H1 (cell line): ENCODE results near the gene TMEM258. TPM values are rescaled to one million over a fixed set of nuclear protein-coding genes. Genes with fewer than 3 reads are reported as not detected.
A peak's percentile ranks its signal among the peaks of the same experiment; 100 is the strongest.

Experiments
- CTCF ChIA-PET: fragments of 300-600 bp; sonication (Branson Sonifier 250); formaldehyde crosslinking; loops from one replicate; lab custom pipeline; 2021; ENCODE audit not compliant: partially characterized antibody; lab: Charles Lee
- POLR2A ChIA-PET: fragments of 300-600 bp; sonication (Branson Sonifier 250); formaldehyde crosslinking; loops from one replicate; lab custom pipeline; 2021; ENCODE audit warnings: inconsistent platforms; ENCODE audit not compliant: partially characterized antibody; lab: Charles Lee
- DNase-seq, 2 experiments: peaks; one replicate each; pipeline versions ENCODE4 v3.0.0 to v3.0.0-alpha.2; 2010 to 2022; ENCODE audit warnings: low spot score in 2 of 2, low read depth in 1 of 2, mixed read lengths in 1 of 2
- FAIRE-seq: peaks from 2 replicates; lab custom pipeline; 2011; peaks lifted over from hg19 to GRCh38; lab: Jason Lieb, UNC
- H2AFZ ChIP-seq: 2 replicates; pipeline ENCODE4 v1.8.1; 2012; ENCODE audit warnings: low read length, inconsistent platforms
- H2AK5ac ChIP-seq: 2 replicates; pipeline ENCODE4 v1.6.1; 2013; ENCODE audit warnings: low read depth, low read length
- H2BK120ac ChIP-seq: replicated peaks from 2 replicates; pipeline ENCODE3; 2013; ENCODE audit warnings: low read depth, low read length, inconsistent platforms
- H2BK12ac ChIP-seq: 2 replicates; pipeline ENCODE4 v1.6.1; 2013; ENCODE audit warnings: low read depth, low read length
- H2BK15ac ChIP-seq: 2 replicates; pipeline ENCODE4 v1.6.1; 2013; ENCODE audit warnings: low read length
- H2BK20ac ChIP-seq: 2 replicates; pipeline ENCODE4 v1.6.1; 2013; ENCODE audit warnings: low read length
- H2BK5ac ChIP-seq: 2 replicates; pipeline ENCODE4 v1.6.1; 2013; ENCODE audit warnings: low read depth, low read length
- H3K14ac ChIP-seq: 2 replicates; pipeline ENCODE4 v1.6.1; 2013; ENCODE audit warnings: inconsistent platforms; ENCODE audit not compliant: insufficient read length
- H3K18ac ChIP-seq: 2 replicates; pipeline ENCODE4 v1.6.1; 2013; ENCODE audit warnings: low read length; ENCODE audit errors: extremely low read depth
- H3K23ac ChIP-seq: 2 replicates; pipeline ENCODE4 v1.6.1; 2013; ENCODE audit warnings: inconsistent platforms; ENCODE audit not compliant: insufficient read length
- H3K23me2 ChIP-seq: 2 replicates; pipeline ENCODE4 v1.6.1; 2013; ENCODE audit warnings: low read depth, low read length
- H3K27ac ChIP-seq: 2 replicates; pipeline ENCODE4 v1.6.1; 2011; ENCODE audit warnings: low read depth, low read length, inconsistent platforms
- H3K27me3 ChIP-seq, 4 experiments: replicated peaks in 1 of 4; 1 replicate in 1 of 4; 2 replicates in 3 of 4; pipeline versions ENCODE4 v1.6.1 to v1.8.1; 2011 to 2013; ENCODE audit warnings: low read length in 3 of 4, mild to moderate bottlenecking in 3 of 4, inconsistent platforms in 2 of 4, mixed read lengths in 2 of 4, moderate library complexity in 1 of 4; ENCODE audit not compliant: control insufficient read depth in 3 of 4, insufficient read depth in 3 of 4; ENCODE audit errors: extremely low read depth in 1 of 4
- H3K36me3 ChIP-seq, 4 experiments: 2 replicates each; pipeline versions ENCODE4 v1.6.1 to v1.8.1; 2011 to 2013; ENCODE audit warnings: mild to moderate bottlenecking in 4 of 4, low read length in 3 of 4, moderate library complexity in 2 of 4, control low read depth in 1 of 4, inconsistent platforms in 1 of 4; ENCODE audit not compliant: insufficient read depth in 4 of 4, control insufficient read depth in 2 of 4
- H3K4ac ChIP-seq: replicated peaks from 2 replicates; pipeline ENCODE3; 2013; ENCODE audit warnings: low read length, low read depth, mixed read lengths, inconsistent platforms; ENCODE audit not compliant: insufficient read length
- H3K4me1 ChIP-seq, 4 experiments: replicated peaks in 1 of 4; 1 replicate in 1 of 4; 2 replicates in 3 of 4; pipeline versions ENCODE4 v1.6.1 to v1.8.1; 2011 to 2013; ENCODE audit warnings: low read length in 3 of 4, inconsistent platforms in 2 of 4, mixed read lengths in 1 of 4; ENCODE audit not compliant: insufficient read depth in 4 of 4, control insufficient read depth in 3 of 4
- H3K4me2 ChIP-seq, 2 experiments: 2 replicates each; pipeline versions ENCODE4 v1.6.1 to v1.8.1; 2011 to 2013; ENCODE audit warnings: low read depth in 2 of 2, low read length in 2 of 2, control low read depth in 1 of 2, inconsistent platforms in 1 of 2, mild to moderate bottlenecking in 1 of 2; ENCODE audit not compliant: insufficient read depth in 1 of 2
- H3K4me3 ChIP-seq, 4 experiments: fragments of 200-600, 300-600 bp in 1 of 4; sonication (generic), shearing (Covaris generic), sonication (Bioruptor Twin) in 1 of 4; 2 replicates each; pipeline versions ENCODE4 v1.5.1 to v1.8.1; 2011 to 2016; ENCODE audit warnings: low read length in 4 of 4, low read depth in 3 of 4, control low read depth in 2 of 4, inconsistent platforms in 2 of 4, mild to moderate bottlenecking in 2 of 4, mixed read lengths in 1 of 4, moderate library complexity in 1 of 4; ENCODE audit not compliant: insufficient read depth in 2 of 4; ENCODE audit errors: extremely low read depth in 1 of 4
- H3K56ac ChIP-seq: replicated peaks from 2 replicates; pipeline ENCODE3; 2013; ENCODE audit warnings: low read depth, mild to moderate bottlenecking, mixed read lengths, low read length, inconsistent platforms; ENCODE audit not compliant: insufficient read length
- H3K79me1 ChIP-seq: 2 replicates; pipeline ENCODE4 v1.6.1; 2013; ENCODE audit warnings: low read depth, low read length, control low read depth
- H3K79me2 ChIP-seq, 2 experiments: 2 replicates each; pipeline versions ENCODE4 v1.6.1 to v1.8.1; 2012 to 2013; ENCODE audit warnings: low read length in 2 of 2, mild to moderate bottlenecking in 2 of 2, inconsistent platforms in 1 of 2; ENCODE audit not compliant: insufficient read depth in 2 of 2, control insufficient read depth in 1 of 2
- H3K9ac ChIP-seq, 4 experiments: replicated peaks in 1 of 4; 1 replicate in 1 of 4; 2 replicates in 3 of 4; pipeline versions ENCODE4 v1.6.1 to v1.8.1; 2011 to 2013; ENCODE audit warnings: low read depth in 3 of 4, low read length in 3 of 4, control low read depth in 2 of 4, mild to moderate bottlenecking in 2 of 4, moderate library complexity in 2 of 4, inconsistent platforms in 1 of 4; ENCODE audit errors: extremely low read depth in 1 of 4
- H3K9me3 ChIP-seq, 2 experiments: 2 replicates each; pipeline versions ENCODE4 v1.6.1 to v1.8.1; 2012 to 2013; ENCODE audit warnings: mild to moderate bottlenecking in 2 of 2, moderate library complexity in 2 of 2, control low read depth in 1 of 2, inconsistent platforms in 1 of 2, low read depth in 1 of 2, low read length in 1 of 2, mixed read lengths in 1 of 2; ENCODE audit not compliant: insufficient read depth in 2 of 2
- H4K20me1 ChIP-seq, 2 experiments: replicated peaks in 1 of 2; 2 replicates each; pipeline versions ENCODE3 to v1.8.1; 2011 to 2013; ENCODE audit warnings: inconsistent platforms in 2 of 2, low read length in 2 of 2, mild to moderate bottlenecking in 1 of 2; ENCODE audit not compliant: insufficient read depth in 2 of 2, control insufficient read depth in 1 of 2
- H4K5ac ChIP-seq: 2 replicates; pipeline ENCODE4 v1.6.1; 2013; ENCODE audit warnings: low read length, low read depth, mixed read lengths, inconsistent platforms; ENCODE audit not compliant: insufficient read length
- H4K8ac ChIP-seq: 2 replicates; pipeline ENCODE4 v1.8.0; 2013; ENCODE audit warnings: mild to moderate bottlenecking, moderate library complexity, low read length, inconsistent platforms; ENCODE audit not compliant: insufficient read depth; ENCODE audit errors: extremely low read depth
- H4K91ac ChIP-seq: replicated peaks from 2 replicates; pipeline ENCODE3; 2013; ENCODE audit warnings: low read length, mixed read lengths, inconsistent platforms; ENCODE audit not compliant: insufficient read length
- ATF2 ChIP-seq: IDR thresholded peaks from 2 replicates; pipeline ENCODE4 v1.6.1; 2012; ENCODE audit warnings: low read length, inconsistent platforms
- BCL11A ChIP-seq, 2 experiments: IDR thresholded peaks; one replicate each; pipeline ENCODE4 v1.6.1; 2011; ENCODE audit warnings: low read depth in 2 of 2, low read length in 2 of 2, mild to moderate bottlenecking in 2 of 2
- FOSL1 ChIP-seq: IDR thresholded peaks from 2 replicates; pipeline ENCODE4 v1.6.1; 2011; ENCODE audit warnings: mild to moderate bottlenecking, low read depth, low read length, moderate library complexity; ENCODE audit not compliant: insufficient read depth
- HDAC2 ChIP-seq, 2 experiments: fragments of 300-600 bp in 1 of 2; sonication (generic) in 1 of 2; IDR thresholded peaks; 2 replicates each; pipeline ENCODE4 v1.6.1; 2011 to 2012; ENCODE audit warnings: low read depth in 2 of 2, low read length in 2 of 2, mild to moderate bottlenecking in 2 of 2, moderate library complexity in 2 of 2, borderline replicate concordance in 1 of 2, inconsistent platforms in 1 of 2
- JUN ChIP-seq: IDR thresholded peaks from 2 replicates; pipeline ENCODE4 v1.6.1; 2011; ENCODE audit warnings: low read depth, mild to moderate bottlenecking, improper control_type of control experiment, low read length
- KDM4A ChIP-seq: IDR thresholded peaks from one replicate; pipeline ENCODE4 v1.7.1; 2012; ENCODE audit warnings: low read depth, mild to moderate bottlenecking, moderate library complexity, low read length, inconsistent platforms; ENCODE audit not compliant: severe bottlenecking
- POLR2AphosphoS5 ChIP-seq: IDR thresholded peaks from 2 replicates; pipeline ENCODE4 v1.6.1; 2011; ENCODE audit warnings: low read depth, low read length
- POU5F1 ChIP-seq: IDR thresholded peaks from 2 replicates; pipeline ENCODE4 v1.6.1; 2011; ENCODE audit warnings: low read depth, mild to moderate bottlenecking, low read length, moderate library complexity
- RXRA ChIP-seq: IDR thresholded peaks from 2 replicates; pipeline ENCODE4 v1.6.1; 2011; ENCODE audit warnings: low read depth, mild to moderate bottlenecking, low read length, moderate library complexity; ENCODE audit not compliant: insufficient read depth
- TAF1 ChIP-seq: IDR thresholded peaks from 2 replicates; pipeline ENCODE4 v1.6.1; 2011; ENCODE audit warnings: mild to moderate bottlenecking, low read depth, low read length
- TAF7 ChIP-seq: optimal IDR thresholded peaks from 2 replicates; pipeline ENCODE3; 2011; ENCODE audit warnings: low read depth, mild to moderate bottlenecking, inconsistent platforms, low read length, moderate library complexity, borderline replicate concordance
- TCF12 ChIP-seq: IDR thresholded peaks from 2 replicates; pipeline ENCODE4 v1.6.1; 2011; ENCODE audit warnings: low read depth, mild to moderate bottlenecking, low read length
- WGBS, 2 experiments: shearing (Covaris generic) in 1 of 2; methylation state at CpG; one replicate each; pipeline versions ENCODE4 v1.1.6 to v1.1.7; 2013 to 2015; ENCODE audit warnings: low lambda C conversion rate in 2 of 2, mixed read lengths in 2 of 2, inconsistent platforms in 1 of 2, low coverage in 1 of 2, missing lambda C conversion rate in 1 of 2; ENCODE audit not compliant: insufficient replicate concordance in 2 of 2, insufficient coverage in 1 of 2, insufficient read length in 1 of 2; ENCODE audit errors: extremely low coverage in 1 of 2, missing lambda C conversion rate in 1 of 2; 5-methylcytosine and 5-hydroxymethylcytosine counted together
- polyA plus RNA-seq, 7 experiments: library from polyadenylated mRNA; depleted of rRNA in 3 of 7; stranded (reverse) in 5 of 7; unstranded in 2 of 7; fragments of >200 nt in 5 of 7; fragments of 200-250 nt in 2 of 7; gene quantifications; 1 replicate in 5 of 7; 2 replicates in 1 of 7; 4 replicates in 1 of 7; pipeline versions ENCODE4 v1.2.1 to v1.2.3, GENCODE V29; 2011 to 2013; ENCODE audit warnings: missing spikeins in 2 of 7, mixed read lengths in 2 of 7
- total RNA-seq: library from RNA; stranded (reverse); fragmentation: NEBNext Ultra II Directional; extraction: Animal tissue kit (Norgen Biotek cat#: 25700); gene quantifications from 2 replicates; pipeline ENCODE4 v1.2.1, GENCODE V29; 2021

TMEM258 gene
- total and polyA plus RNA-seq, 2 of the 8 experiments (the other 6 are each of a cell fraction or from before 2014, with no cell fraction given) = 186 to 759 TPM

- Histone ChIP-seq H3K27ac (no peak overlapping the region), H3K23ac (no peak overlapping the region), H3K79me1 (peaks cover 21% of the 10 kb centered on the region), H3K27me3 (no peaks in the 10 kb centered on the region), H3K4me2 (peak overlapping the region in 1 of 2 experiments; percentile 30; a peak in 2 of 4 replicates), H3K36me3 (peaks cover 0 to 12% (median 7%) of the 10 kb centered on the region in 4 experiments; a peak in 4 of 8 replicates), H4K8ac (no peak overlapping the region), H4K5ac (no peak overlapping the region), H3K56ac (no peak overlapping the region), H2BK15ac (no peak overlapping the region), H4K20me1 (peaks cover 19 to 40% of the 10 kb centered on the region in 2 experiments), H3K4ac (no peak overlapping the region), H3K4me3 (no peak overlapping the region), H3K14ac (no peak overlapping the region), H3K79me2 (peaks cover 29 to 88% of the 10 kb centered on the region in 2 experiments), H4K91ac (no peak overlapping the region), H2BK20ac (no peak overlapping the region), H3K23me2 (peaks cover 7% of the 10 kb centered on the region), H3K9ac (no peak overlapping the region), H3K18ac (no peak overlapping the region), H2BK12ac (no peak overlapping the region), H2BK5ac (peak overlapping the region; percentile 40; the same call in 1 of the 2 replicates), H2BK120ac (no peak overlapping the region), H3K4me1 (peaks cover 11 to 48% (median 28%) of the 10 kb centered on the region in 4 experiments), H2AK5ac (no peak overlapping the region), H2AFZ (no peak overlapping the region), H3K9me3 (no peaks in the 10 kb centered on the region)
- WGBS, 2 experiments = 97% methylated on average over 7 of the region's 7 CpGs; no CpG with 5 or more reads in 1 of the 2 experiments
- ChIA-PET POLR2A (interaction anchor here (1.3 to 9.9 kb wide), 4 partner anchors 17 to 38 kb away, joined by 4 to 210 read pairs (median 12); partner anchors contain the start of gene FADS1), CTCF (interaction anchor here (0.9 to 2.4 kb wide), 3 partner anchors 17 to 35 kb away, joined by 3 to 15 read pairs (median 11); partner anchors contain the start of gene FADS1)
- no peak for FAIRE-seq
- no peak for DNase-seq
- TF ChIP-seq JUN = no peak
- TF ChIP-seq TAF1 = no peak
- TF ChIP-seq POU5F1 = no peak
- no peak for TF ChIP-seq FOSL1
- no peak for TF ChIP-seq HDAC2 (IDR thresholded peaks at IDR 0.05; ENCODE audit: borderline replicate concordance in 1 of 2, low read depth in 2 of 2, low read length in 2 of 2)
- no peak for TF ChIP-seq TAF7
- no peak for TF ChIP-seq RXRA
- no peak for TF ChIP-seq BCL11A (IDR thresholded peaks at IDR 0.05; ENCODE audit: low read depth in 2 of 2, low read length in 2 of 2)
- TF ChIP-seq TCF12 = no peak
- TF ChIP-seq ATF2 = no peak
- no peak for TF ChIP-seq POLR2AphosphoS5
- TF ChIP-seq KDM4A = no peak
Measured at GRCh38 chr11:61832754-61833153, 40.4 kb upstream of the TMEM258 start.
